ENCODE results near the gene LYPD5. TPM values are rescaled to one million over a fixed set of nuclear protein-coding genes. Genes with fewer than 3 reads are reported as not detected.
"Not testable (repeated sequence)": the region's sequence is repeated elsewhere in the genome, so short reads cannot be mapped to it uniquely, and the experiment has no call there.

LYPD5 gene
- total RNA-seq, 2 experiments from 2014 or later, result 1.9 to 2.0 TPM

GRCh38 chr19:43779147-43779819 lies 23.0 kb downstream of the LYPD5 start:
- H3K27me3 Mint-ChIP-seq, result no peaks in the 10 kb centered on the region
- no peak for ATAC-seq (ENCODE audit: low read depth)
- peak overlapping the region; percentile 84 for H3K4me3 Mint-ChIP-seq
- POLR2A ChIA-PET, result interaction anchor here (0.6 to 7.1 kb wide), 9 partner anchors 12 to 889 kb away, joined by 3 to 74 read pairs (median 6); partner anchors contain the start of genes SMG9 and ZNF283
- peaks cover 5% of the 10 kb centered on the region for H3K36me3 Mint-ChIP-seq
- peak overlapping the region; percentile 84 for H3K27ac Mint-ChIP-seq
- no peaks in the 10 kb centered on the region for H3K9me3 Mint-ChIP-seq
- peaks cover 56% of the 10 kb centered on the region for H3K4me1 Mint-ChIP-seq
- DNase-seq, result no peak

- Mint-ChIP-seq H3K27me3 (no peaks in the 10 kb centered on the region), H3K9me3 (no peaks in the 10 kb centered on the region), H3K36me3 (peaks cover 5% of the 10 kb centered on the region), H3K27ac (peak overlapping the region; percentile 84), H3K4me1 (peaks cover 50% of the 10 kb centered on the region), H3K4me3 (peak overlapping the region; percentile 84)
- DNase-seq, result no peak
- POLR2A ChIA-PET, result interaction anchor here (0.6 to 7.1 kb wide), 6 partner anchors 11 to 110 kb away, joined by 3 to 74 read pairs (median 8); partner anchors contain the start of gene SMG9
- ATAC-seq (ENCODE audit: low read depth), result no peak
These were observed 23.6 kb downstream of the LYPD5 start for GRCh38 chr19:43778651-43779050.

- Mint-ChIP-seq H3K4me3 (peak overlapping the region; percentile 84), H3K27ac (peak overlapping the region; percentile 84), H3K27me3 (no peaks in the 10 kb centered on the region), H3K9me3 (no peaks in the 10 kb centered on the region), H3K36me3 (peaks cover 13% of the 10 kb centered on the region), H3K4me1 (peaks cover 41% of the 10 kb centered on the region)
- DNase-seq (no peak), ATAC-seq (ENCODE audit: low read depth) (peak; percentile 30)
- POLR2A ChIA-PET, result interaction anchor here (2.0 to 7.1 kb wide), 4 partner anchors 10 to 109 kb away, joined by 6 to 74 read pairs (median 38); partner anchors contain the start of gene SMG9
These were observed 25.0 kb downstream of the LYPD5 start for GRCh38 chr19:43777163-43777695.

- POLR2A ChIA-PET, result interaction anchor here (0.7 to 7.1 kb wide), 5 partner anchors 11 to 974 kb away, joined by 3 to 67 read pairs (median 6); partner anchors contain the start of gene SMG9
- no peak for ATAC-seq (ENCODE audit: low read depth)
- peak overlapping the region; percentile 17 for H3K4me3 Mint-ChIP-seq
- H3K27ac Mint-ChIP-seq, result no peak overlapping the region
- peaks cover 13% of the 10 kb centered on the region for H3K36me3 Mint-ChIP-seq
- H3K4me1 Mint-ChIP-seq, result peaks cover 35% of the 10 kb centered on the region
- no peak for DNase-seq
- no peaks in the 10 kb centered on the region for H3K27me3 Mint-ChIP-seq
- no peaks in the 10 kb centered on the region for H3K9me3 Mint-ChIP-seq
These were observed 26.0 kb downstream of the LYPD5 start for GRCh38 chr19:43776286-43776685.

- H3K27ac Mint-ChIP-seq, result no peak overlapping the region
- H3K27me3 Mint-ChIP-seq, result no peaks in the 10 kb centered on the region
- peaks cover 31% of the 10 kb centered on the region for H3K4me1 Mint-ChIP-seq
- ATAC-seq (ENCODE audit: low read depth) (no peak), DNase-seq (no peak)
- no peaks in the 10 kb centered on the region for H3K9me3 Mint-ChIP-seq
- POLR2A ChIA-PET, result interaction anchor here (1.6 to 7.1 kb wide), 2 partner anchors 10 to 21 kb away, joined by 5 to 67 read pairs; partner anchors contain the start of gene SMG9
- peaks cover 13% of the 10 kb centered on the region for H3K36me3 Mint-ChIP-seq
- no peak overlapping the region for H3K4me3 Mint-ChIP-seq
These were observed 26.9 kb downstream of the LYPD5 start for GRCh38 chr19:43775299-43775890.

- POLR2A ChIA-PET, result interaction anchor here (7.1 kb wide), 1 partner anchor 20 kb away, joined by 67 read pairs; the partner anchor contains the start of gene SMG9
- H3K27me3 Mint-ChIP-seq; DNase-seq; H3K4me3 Mint-ChIP-seq; H3K9me3 Mint-ChIP-seq; ATAC-seq (ENCODE audit: low read depth); H3K27ac Mint-ChIP-seq: not testable (repeated sequence)
- H3K4me1 Mint-ChIP-seq, result peaks cover 31% of the 10 kb centered on the region
- H3K36me3 Mint-ChIP-seq, result peaks cover 13% of the 10 kb centered on the region
These were observed 27.3 kb downstream of the LYPD5 start for GRCh38 chr19:43774940-43775258.

- Mint-ChIP-seq H3K27ac (no peak overlapping the region), H3K27me3 (no peaks in the 10 kb centered on the region), H3K36me3 (peaks cover 16% of the 10 kb centered on the region), H3K4me1 (peaks cover 27% of the 10 kb centered on the region), H3K4me3 (no peak overlapping the region), H3K9me3 (no peaks in the 10 kb centered on the region)
- DNase-seq (no peak), ATAC-seq (ENCODE audit: low read depth) (no peak)
- POLR2A ChIA-PET, result interaction anchor here (7.1 kb wide), 1 partner anchor 20 kb away, joined by 67 read pairs; the partner anchor contains the start of gene SMG9
These were observed 27.9 kb downstream of the LYPD5 start for GRCh38 chr19:43774103-43774939.

- Mint-ChIP-seq H3K9me3 (no peaks in the 10 kb centered on the region), H3K27me3 (no peaks in the 10 kb centered on the region), H3K27ac (no peak overlapping the region), H3K36me3 (peaks cover 22% of the 10 kb centered on the region), H3K4me1 (peaks cover 27% of the 10 kb centered on the region), H3K4me3 (no peak overlapping the region)
- POLR2A ChIA-PET, result no interaction called here
- ATAC-seq (ENCODE audit: low read depth) (no peak), DNase-seq (no peak)
These were observed 28.5 kb downstream of the LYPD5 start for GRCh38 chr19:43773725-43774102.

GRCh38 chr19:43769256-43769655 lies 33.0 kb downstream of the LYPD5 start:
- peaks cover 21% of the 10 kb centered on the region for H3K4me1 Mint-ChIP-seq
- H3K27ac Mint-ChIP-seq, result no peak overlapping the region
- DNase-seq, result no peak
- H3K27me3 Mint-ChIP-seq, result no peaks in the 10 kb centered on the region
- ATAC-seq (ENCODE audit: low read depth), result no peak
- no peak overlapping the region for H3K4me3 Mint-ChIP-seq
- no peaks in the 10 kb centered on the region for H3K9me3 Mint-ChIP-seq
- POLR2A ChIA-PET, result interaction anchor here (6.0 to 8.3 kb wide), 2 partner anchors 11 to 15 kb away, joined by 74 to 111 read pairs; partner anchors contain the start of genes KCNN4 and SMG9
- H3K36me3 Mint-ChIP-seq, result peaks cover 16% of the 10 kb centered on the region

GRCh38 chr19:43768273-43769050 lies 33.8 kb downstream of the LYPD5 start:
- ATAC-seq (ENCODE audit: low read depth), result no peak
- peaks cover 23% of the 10 kb centered on the region for H3K4me1 Mint-ChIP-seq
- DNase-seq, result no peak
- no peak overlapping the region for H3K4me3 Mint-ChIP-seq
- no peaks in the 10 kb centered on the region for H3K27me3 Mint-ChIP-seq
- POLR2A ChIA-PET, result interaction anchor here (6.0 to 8.3 kb wide), 2 partner anchors 11 to 14 kb away, joined by 74 to 111 read pairs; partner anchors contain the start of genes KCNN4 and SMG9
- no peak overlapping the region for H3K27ac Mint-ChIP-seq
- peaks cover 18% of the 10 kb centered on the region for H3K36me3 Mint-ChIP-seq
- H3K9me3 Mint-ChIP-seq, result no peaks in the 10 kb centered on the region

GRCh38 chr19:43767818-43768217 lies 34.4 kb downstream of the LYPD5 start:
- POLR2A ChIA-PET, result interaction anchor here (6.0 to 8.3 kb wide), 2 partner anchors 12 to 13 kb away, joined by 74 to 111 read pairs; partner anchors contain the start of genes KCNN4 and SMG9
- peaks cover 12% of the 10 kb centered on the region for H3K36me3 Mint-ChIP-seq
- ATAC-seq (ENCODE audit: low read depth) (no peak), DNase-seq (no peak)
- H3K27me3 Mint-ChIP-seq, result no peaks in the 10 kb centered on the region
- H3K27ac Mint-ChIP-seq, result peak overlapping the region; percentile 89
- peaks cover 27% of the 10 kb centered on the region for H3K4me1 Mint-ChIP-seq
- H3K4me3 Mint-ChIP-seq, result no peak overlapping the region
- no peaks in the 10 kb centered on the region for H3K9me3 Mint-ChIP-seq

- DNase-seq, result no peak
- POLR2A ChIA-PET, result interaction anchor here (1.6 to 8.3 kb wide), 3 partner anchors 13 to 18 kb away, joined by 4 to 111 read pairs (median 74); partner anchors contain the start of genes KCNN4 and SMG9
- no peaks in the 10 kb centered on the region for H3K9me3 Mint-ChIP-seq
- peaks cover 11% of the 10 kb centered on the region for H3K36me3 Mint-ChIP-seq
- ATAC-seq (ENCODE audit: low read depth), result no peak
- H3K27ac Mint-ChIP-seq, result peak overlapping the region; percentile 89
- H3K4me1 Mint-ChIP-seq, result peaks cover 29% of the 10 kb centered on the region
- no peaks in the 10 kb centered on the region for H3K27me3 Mint-ChIP-seq
- H3K4me3 Mint-ChIP-seq, result no peak overlapping the region
These were observed 34.9 kb downstream of the LYPD5 start for GRCh38 chr19:43767316-43767715.

All from activated naive CD8-positive, alpha-beta T cell treated with anti-CD3 and anti-CD28 coated beads, Interleukin-2, amount 10 ng/mL, durations not matched to agents 7 days and 5 days (primary cell).